DMS114 treated with DMSO at 0.1 percent for 48 hours (cell line): ENCODE measurements around the gene PLIN3.
A peak's percentile ranks its signal among the peaks of the same experiment; 100 is the strongest.
"Not testable (repeated sequence)": the region's sequence is repeated elsewhere in the genome, so short reads cannot be mapped to it uniquely, and the experiment has no call there.

Experiments used
- DNase-seq: peaks from one replicate; lab custom pipeline; 2025; ENCODE audit not compliant: unreplicated experiment; lab: John Stamatoyannopoulos, UW

Gene PLIN3

DNA sequence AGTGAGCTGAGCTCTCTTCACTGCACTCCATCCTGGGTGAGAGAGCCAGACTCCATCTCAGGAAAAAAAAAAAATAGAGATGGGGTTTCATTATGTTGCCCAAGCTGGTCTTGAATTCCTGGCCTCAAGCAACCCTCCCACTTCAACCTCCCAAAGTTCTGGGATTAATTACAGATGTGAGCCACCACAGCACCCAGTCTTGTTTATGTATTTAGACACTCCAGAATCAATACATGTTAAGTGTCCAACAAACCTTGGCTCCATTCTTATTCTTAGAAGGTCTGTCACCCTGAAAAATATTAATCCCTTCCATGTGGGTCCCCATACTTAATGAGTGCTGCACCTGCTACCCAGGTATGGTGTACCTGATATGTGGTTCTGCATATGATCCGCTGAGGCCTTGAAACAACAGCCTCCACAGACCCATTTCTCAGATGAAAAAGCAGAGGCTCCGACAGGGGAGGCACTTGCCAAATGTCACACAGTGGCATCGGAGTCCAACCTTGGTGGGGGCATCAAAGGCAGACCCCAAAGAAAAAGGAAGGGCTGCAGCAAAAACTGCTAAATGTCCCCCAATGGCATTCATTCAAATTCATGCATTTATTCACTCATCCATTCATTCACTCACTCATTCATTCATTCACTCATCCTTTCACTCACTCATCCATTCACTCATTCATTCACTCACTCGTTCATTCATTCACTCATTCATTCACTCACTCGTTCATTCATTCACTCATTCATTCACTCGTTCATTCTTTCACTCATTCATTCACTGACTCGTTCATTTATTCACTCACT lies 52.6 kb downstream of the PLIN3 start:
- no peak for DNase-seq

- no peak for DNase-seq
Observed at GRCh38 chr19:4811328-4812131, 55.9 kb downstream of the PLIN3 start.

- DNase-seq = no peak
Observed at GRCh38 chr19:4807188-4807587, 60.3 kb downstream of the PLIN3 start.

DNA sequence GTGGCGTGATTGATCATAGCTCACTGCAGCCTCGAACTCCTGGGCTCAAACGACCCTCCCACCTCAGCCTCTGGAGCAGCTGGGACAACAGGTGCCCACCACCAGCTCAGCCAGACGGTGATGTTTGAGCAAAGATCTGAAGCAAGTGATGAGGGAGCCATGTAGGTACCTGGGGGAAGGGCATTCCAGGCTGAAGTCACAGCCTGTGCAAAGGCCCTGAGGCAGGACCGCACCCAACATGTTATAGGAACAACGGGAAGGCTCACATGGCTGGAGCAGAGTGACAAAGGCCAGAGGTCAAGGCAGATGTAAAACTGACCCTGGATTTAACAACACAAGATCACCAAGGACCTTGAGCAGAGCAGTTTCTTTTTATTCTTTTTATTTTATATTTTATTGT lies 61.1 kb downstream of the PLIN3 start:
- no peak for DNase-seq

DNA sequence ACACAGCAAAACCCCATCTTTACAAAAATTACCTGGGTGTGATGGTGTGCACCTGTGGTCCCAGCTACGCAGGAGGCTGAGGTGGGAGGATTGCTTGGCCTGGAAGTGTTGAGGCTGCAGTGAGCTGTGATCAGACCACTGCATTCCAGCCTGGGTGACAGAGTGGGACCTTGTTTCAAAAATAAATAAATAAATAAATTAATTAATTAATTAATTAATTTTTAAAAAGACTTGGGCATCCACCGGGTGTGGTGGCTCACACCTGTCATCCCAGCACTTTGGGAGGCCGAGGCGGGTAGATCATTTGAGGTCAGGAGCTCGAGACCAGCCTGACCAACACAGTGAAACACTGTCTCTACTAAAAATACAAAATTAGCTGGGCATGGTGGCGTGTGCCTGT lies 62.3 kb downstream of the PLIN3 start:
- DNase-seq = not testable (repeated sequence)

GRCh38 chr19:4803736-4804695 lies 63.5 kb downstream of the PLIN3 start:
- peak; percentile 15 for DNase-seq

DNA sequence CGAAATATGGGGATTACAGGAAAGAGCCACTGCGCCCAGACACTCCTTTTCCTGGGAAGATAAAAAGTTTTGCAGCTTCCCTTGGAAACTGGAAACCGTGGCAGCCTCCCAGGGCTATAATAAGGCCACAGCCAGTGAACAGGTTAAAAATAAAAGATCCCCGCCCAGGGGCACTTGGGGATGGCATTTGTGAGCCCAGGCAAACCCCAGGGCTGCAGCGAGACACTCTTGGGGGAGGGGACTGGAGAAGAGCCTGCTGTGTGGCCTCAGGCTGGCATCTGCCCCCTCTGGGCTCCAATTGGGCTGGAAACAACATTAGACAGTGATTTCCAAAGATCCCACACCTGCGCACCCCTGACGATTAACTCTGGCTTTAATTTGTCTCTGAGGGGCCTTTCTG lies 64.8 kb downstream of the PLIN3 start:
- DNase-seq = no peak

DNA sequence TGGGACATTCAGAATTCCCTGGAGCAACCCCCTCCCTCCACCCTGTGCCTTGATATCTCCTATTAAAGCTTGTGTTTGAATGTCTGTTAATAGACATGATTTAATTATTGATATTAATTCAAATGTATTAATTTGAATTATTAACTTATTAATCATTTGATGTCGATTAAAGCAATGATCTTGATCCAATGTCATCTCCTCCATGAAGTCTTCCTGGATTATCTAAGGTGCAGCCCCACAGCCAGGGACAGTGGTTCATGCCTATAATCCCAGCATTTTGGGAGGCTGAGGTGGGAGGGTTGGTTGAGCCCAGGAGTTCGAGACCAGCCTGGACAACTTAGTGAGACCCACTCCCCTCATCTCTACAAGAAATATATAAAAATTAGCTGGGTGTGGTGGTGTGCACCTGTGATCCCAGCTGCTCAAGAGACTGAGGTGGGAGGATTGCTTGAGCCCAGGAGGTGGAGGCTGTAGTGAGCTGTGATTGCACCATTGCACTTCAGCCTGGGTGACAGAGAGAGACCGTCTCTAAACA lies 66.3 kb downstream of the PLIN3 start:
- DNase-seq = no peak

- no peak for DNase-seq
Observed at GRCh38 chr19:4800591-4801081, 66.8 kb downstream of the PLIN3 start.

DNA sequence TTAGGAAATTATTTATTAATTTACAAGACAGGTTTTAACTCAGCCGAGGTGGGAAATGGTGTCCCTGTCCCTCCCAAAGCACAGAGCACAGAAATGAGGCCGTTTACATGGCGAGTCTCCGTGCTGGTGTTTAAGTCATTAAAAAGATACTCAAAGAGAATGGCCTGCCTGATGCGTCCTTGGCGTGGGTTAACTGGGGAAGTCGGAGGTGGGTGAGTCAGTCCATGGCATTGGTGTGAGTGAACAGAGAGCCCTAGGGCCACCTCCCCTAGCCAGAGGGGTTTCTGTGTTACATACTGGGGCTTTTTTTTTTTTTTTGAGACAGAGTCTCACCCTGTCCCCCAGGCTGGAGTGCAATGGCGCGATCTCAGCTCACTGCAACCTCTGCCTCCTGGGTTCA lies 72.1 kb downstream of the PLIN3 start:
- DNase-seq = no peak

- no peak for DNase-seq
Observed at GRCh38 chr19:4794971-4795370, 72.5 kb downstream of the PLIN3 start.

GRCh38 chr19:4793278-4793677 lies 74.2 kb downstream of the PLIN3 start:
- DNase-seq = not testable (repeated sequence)

GRCh38 chr19:4792866-4793195 lies 74.6 kb downstream of the PLIN3 start:
- not testable (repeated sequence) for DNase-seq

GRCh38 chr19:4792019-4792865 lies 75.2 kb downstream of the PLIN3 start:
- DNase-seq = not testable (repeated sequence)

- peak; percentile 98 for DNase-seq
Observed at GRCh38 chr19:4791183-4792018, 76.1 kb downstream of the PLIN3 start, which contains the start of gene FEM1A. TSS of gene FEM1A (plus strand) at chr19:4791734. CDS start at chr19:4791855, 121 bp downstream.
